ENCODE data around the gene BSN. TPM values are rescaled to one million over a fixed set of nuclear protein-coding genes. Genes with fewer than 3 reads are reported as not detected.

BSN gene
- total RNA-seq, 2 experiments from 2014 or later = 0.09 to 0.11 TPM

Other genes with a start within 250 kb of the BSN start
- gene USP4, start 214.4 kb upstream of the BSN start, total RNA-seq = 10 to 100 TPM; 69.3 to 71.8 TPM
- 100 to 1,000 TPM; 182 to 306 TPM for gene GPX1, start 196.1 kb upstream of the BSN start, total RNA-seq
- gene RHOA, start 142.5 kb upstream of the BSN start, total RNA-seq = 100 to 1,000 TPM; 438 to 449 TPM
- gene TCTA, start 142.1 kb upstream of the BSN start, total RNA-seq = 1 to 10 TPM; 9.4 TPM
- gene AMT, start 132.0 kb upstream of the BSN start, total RNA-seq = 1 to 10 TPM; 3.6 to 4.1 TPM
- 10 to 100 TPM in 1 of 2 experiments, 1 to 10 TPM in 1; 9.5 to 12.6 TPM for gene NICN1, start 125.2 kb upstream of the BSN start, total RNA-seq
- gene DAG1, start 84.2 kb upstream of the BSN start, total RNA-seq = 1 to 10 TPM; 9.0 to 9.2 TPM
- 100 to 1,000 TPM; 110 to 137 TPM for gene APEH, start 119.9 kb downstream of the BSN start, total RNA-seq
- gene MST1, start 135.0 kb downstream of the BSN start, total RNA-seq = 1 to 10 TPM; 8.7 to 9.7 TPM
- 10 to 100 TPM; 25.2 to 32.7 TPM for gene RNF123, start 135.1 kb downstream of the BSN start, total RNA-seq
- under 1 TPM in 1 of 2 experiments, not detected in 1; 0.07 TPM for gene AMIGO3, start 165.2 kb downstream of the BSN start, total RNA-seq
- 10 to 100 TPM; 21.0 to 32.1 TPM for gene GMPPB, start 169.5 kb downstream of the BSN start, total RNA-seq
- 10 to 100 TPM; 29.1 to 31.0 TPM for gene IP6K1, start 232.1 kb downstream of the BSN start, total RNA-seq
- under 1 TPM in 1 of 2 experiments, not detected in 1; 0.32 TPM for gene CDHR4, start 245.4 kb downstream of the BSN start, total RNA-seq
- gene INKA1, start 248.8 kb downstream of the BSN start, total RNA-seq = under 1 TPM; 0.50 to 0.70 TPM

Measured in activated CD4-positive, alpha-beta T cell treated with anti-CD3 and anti-CD28 coated beads for 36 hours (primary cell).